ENCODE results near the gene LSAMP.

- TF ChIP-seq CTCF (IDR thresholded peaks at IDR 0.05) (no peak), POLR2A (IDR thresholded peaks at IDR 0.05) (no peak), POLR2AphosphoS5 (IDR thresholded peaks at IDR 0.05) (no peak), EP300 (IDR thresholded peaks at IDR 0.05) (no peak)
Measured at GRCh38 chr3:116445311-116445841, at the start of gene LSAMP.
